ENCODE results near the gene HFE. TPM values are rescaled to one million over a fixed set of nuclear protein-coding genes. Genes with fewer than 3 reads are reported as not detected.
"Not testable (repeated sequence)": the region's sequence is repeated elsewhere in the genome, so short reads cannot be mapped to it uniquely, and the experiment has no call there.

HFE gene
- total RNA-seq, 1 donor from 2014 or later = 3.4 TPM

DNA sequence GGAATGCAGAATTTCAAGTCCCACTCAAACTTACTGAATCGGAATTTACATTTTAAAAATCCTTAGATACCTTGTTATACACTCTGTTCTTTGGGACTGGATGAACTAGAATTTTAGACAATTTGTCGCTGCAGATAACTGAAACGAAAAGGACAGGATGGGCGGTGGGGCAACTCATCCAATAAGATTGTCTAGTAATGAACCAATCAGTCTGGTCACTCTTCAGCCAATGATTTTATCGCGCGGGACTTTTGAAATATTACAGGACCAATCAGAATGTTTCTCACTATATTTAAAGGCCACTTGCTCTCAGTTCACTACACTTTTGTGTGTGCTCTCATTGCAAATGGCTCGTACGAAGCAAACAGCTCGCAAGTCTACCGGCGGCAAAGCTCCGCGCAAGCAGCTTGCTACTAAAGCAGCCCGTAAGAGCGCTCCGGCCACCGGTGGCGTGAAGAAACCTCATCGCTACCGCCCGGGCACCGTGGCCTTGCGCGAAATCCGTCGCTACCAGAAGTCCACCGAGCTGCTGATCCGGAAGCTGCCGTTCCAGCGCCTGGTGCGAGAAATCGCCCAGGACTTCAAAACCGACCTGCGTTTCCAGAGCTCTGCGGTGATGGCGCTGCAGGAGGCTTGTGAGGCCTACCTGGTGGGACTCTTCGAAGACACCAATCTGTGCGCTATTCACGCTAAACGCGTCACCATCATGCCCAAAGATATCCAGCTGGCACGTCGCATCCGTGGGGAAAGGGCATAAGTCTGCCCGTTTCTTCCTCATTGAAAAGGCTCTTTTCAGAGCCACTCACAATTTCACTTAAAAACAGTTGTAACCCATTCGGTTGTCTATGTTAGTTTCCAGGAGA, 41.9 kb upstream of the HFE start:
- TF ChIP-seq, protein P1, sequence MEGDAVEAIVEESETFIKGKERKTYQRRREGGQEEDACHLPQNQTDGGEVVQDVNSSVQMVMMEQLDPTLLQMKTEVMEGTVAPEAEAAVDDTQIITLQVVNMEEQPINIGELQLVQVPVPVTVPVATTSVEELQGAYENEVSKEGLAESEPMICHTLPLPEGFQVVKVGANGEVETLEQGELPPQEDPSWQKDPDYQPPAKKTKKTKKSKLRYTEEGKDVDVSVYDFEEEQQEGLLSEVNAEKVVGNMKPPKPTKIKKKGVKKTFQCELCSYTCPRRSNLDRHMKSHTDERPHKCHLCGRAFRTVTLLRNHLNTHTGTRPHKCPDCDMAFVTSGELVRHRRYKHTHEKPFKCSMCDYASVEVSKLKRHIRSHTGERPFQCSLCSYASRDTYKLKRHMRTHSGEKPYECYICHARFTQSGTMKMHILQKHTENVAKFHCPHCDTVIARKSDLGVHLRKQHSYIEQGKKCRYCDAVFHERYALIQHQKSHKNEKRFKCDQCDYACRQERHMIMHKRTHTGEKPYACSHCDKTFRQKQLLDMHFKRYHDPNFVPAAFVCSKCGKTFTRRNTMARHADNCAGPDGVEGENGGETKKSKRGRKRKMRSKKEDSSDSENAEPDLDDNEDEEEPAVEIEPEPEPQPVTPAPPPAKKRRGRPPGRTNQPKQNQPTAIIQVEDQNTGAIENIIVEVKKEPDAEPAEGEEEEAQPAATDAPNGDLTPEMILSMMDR (IDR thresholded peaks at IDR 0.05; ENCODE audit: borderline replicate concordance) = no peak
- intact Hi-C loops (cut with micrococcal nuclease) = no loop called here
- Histone ChIP-seq H3K27ac (replicated peaks) (peak overlapping the region; percentile 94), H3K4me1 (peaks cover 26% of the 10 kb centered on the region), H3K9me3 (replicated peaks) (no peaks in the 10 kb centered on the region), H3K36me3 (no peaks in the 10 kb centered on the region), H3K27me3 (ENCODE audit: low read depth) (no peaks in the 10 kb centered on the region), H3K4me3 (peak overlapping the region; percentile 67)
- peak; percentile 57 for DNase-seq

DNA sequence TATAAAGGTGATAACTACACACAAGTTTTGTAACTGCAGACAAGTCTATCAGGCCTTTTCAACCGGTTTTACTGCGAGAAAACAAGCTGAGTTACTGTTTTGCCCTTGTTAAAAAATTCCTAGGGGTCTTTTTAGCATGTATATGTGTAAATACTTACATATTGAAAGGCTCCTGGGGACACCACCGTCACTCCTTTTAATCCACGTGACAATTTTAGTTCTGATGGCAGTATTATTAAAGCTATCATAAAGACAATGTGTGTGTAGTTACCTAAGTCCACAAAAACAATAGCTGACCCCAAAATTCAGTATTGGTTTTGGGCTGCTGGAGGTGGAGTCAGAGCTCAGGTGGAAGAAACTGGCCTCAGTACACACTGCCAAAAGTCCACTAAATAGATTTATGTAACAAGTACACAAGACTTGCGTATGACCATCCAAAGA, 41.3 kb upstream of the HFE start:
- no peak overlapping the region for H3K27ac ChIP-seq (replicated peaks)
- peaks cover 26% of the 10 kb centered on the region for H3K4me1 ChIP-seq
- H3K9me3 ChIP-seq (replicated peaks) = no peaks in the 10 kb centered on the region
- no peak for DNase-seq
- TF ChIP-seq, protein P1 (IDR thresholded peaks at IDR 0.05; ENCODE audit: borderline replicate concordance) = no peak
- peak overlapping the region; percentile 67 for H3K4me3 ChIP-seq
- H3K27me3 ChIP-seq (ENCODE audit: low read depth) = no peaks in the 10 kb centered on the region
- no peaks in the 10 kb centered on the region for H3K36me3 ChIP-seq
- intact Hi-C loops (cut with micrococcal nuclease) = no loop called here

DNA sequence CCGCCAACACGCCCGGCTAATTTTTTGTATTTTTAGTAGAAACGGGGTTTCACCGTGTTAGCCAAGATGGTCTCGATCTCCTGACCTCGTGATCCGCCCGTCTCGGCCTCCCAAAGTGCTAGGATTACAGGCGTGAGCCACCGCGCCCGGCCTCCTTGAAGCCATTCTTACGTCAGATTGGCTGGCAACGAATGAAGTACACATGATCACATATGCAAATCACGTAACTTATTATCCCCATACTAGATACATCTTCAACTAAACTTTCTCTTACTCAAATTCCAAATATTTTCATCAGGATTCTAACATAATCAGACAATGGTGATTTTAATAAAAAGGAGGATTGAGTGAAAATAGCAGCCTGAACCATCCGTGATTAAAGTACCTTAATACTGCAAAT, 39.9 kb upstream of the HFE start:
- intact Hi-C loops (cut with micrococcal nuclease); H3K27ac ChIP-seq (replicated peaks); H3K36me3 ChIP-seq; DNase-seq; H3K4me3 ChIP-seq; H3K27me3 ChIP-seq (ENCODE audit: low read depth); H3K9me3 ChIP-seq (replicated peaks): not testable (repeated sequence)
- peaks cover 26% of the 10 kb centered on the region for H3K4me1 ChIP-seq

DNA sequence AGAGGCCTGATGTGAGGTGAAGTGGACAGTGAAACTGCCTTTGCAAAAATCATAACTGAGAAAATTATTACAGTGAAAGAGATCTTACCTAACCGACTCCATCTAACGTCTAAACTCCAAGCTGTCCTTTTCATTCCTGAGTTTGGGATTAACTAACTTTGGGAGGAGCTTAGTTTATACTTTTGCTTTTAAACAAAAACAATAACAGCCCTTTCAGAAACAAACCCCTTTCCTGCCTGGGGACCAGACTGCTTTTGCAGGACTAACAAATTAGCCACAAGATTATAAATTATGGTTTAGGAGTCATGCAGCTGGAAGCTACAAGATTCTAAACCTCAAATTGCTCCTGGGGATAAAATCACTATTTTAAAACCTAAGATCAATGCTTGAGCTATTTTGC, 38.6 kb upstream of the HFE start:
- DNase-seq = no peak
- Histone ChIP-seq H3K27me3 (ENCODE audit: low read depth) (no peaks in the 10 kb centered on the region), H3K4me1 (peaks cover 23% of the 10 kb centered on the region), H3K4me3 (no peak overlapping the region), H3K36me3 (no peaks in the 10 kb centered on the region), H3K9me3 (replicated peaks) (no peaks in the 10 kb centered on the region), H3K27ac (replicated peaks) (no peak overlapping the region)
- intact Hi-C loops (cut with micrococcal nuclease) = no loop called here
- TF ChIP-seq, protein P1 (IDR thresholded peaks at IDR 0.05; ENCODE audit: borderline replicate concordance) = no peak

DNA sequence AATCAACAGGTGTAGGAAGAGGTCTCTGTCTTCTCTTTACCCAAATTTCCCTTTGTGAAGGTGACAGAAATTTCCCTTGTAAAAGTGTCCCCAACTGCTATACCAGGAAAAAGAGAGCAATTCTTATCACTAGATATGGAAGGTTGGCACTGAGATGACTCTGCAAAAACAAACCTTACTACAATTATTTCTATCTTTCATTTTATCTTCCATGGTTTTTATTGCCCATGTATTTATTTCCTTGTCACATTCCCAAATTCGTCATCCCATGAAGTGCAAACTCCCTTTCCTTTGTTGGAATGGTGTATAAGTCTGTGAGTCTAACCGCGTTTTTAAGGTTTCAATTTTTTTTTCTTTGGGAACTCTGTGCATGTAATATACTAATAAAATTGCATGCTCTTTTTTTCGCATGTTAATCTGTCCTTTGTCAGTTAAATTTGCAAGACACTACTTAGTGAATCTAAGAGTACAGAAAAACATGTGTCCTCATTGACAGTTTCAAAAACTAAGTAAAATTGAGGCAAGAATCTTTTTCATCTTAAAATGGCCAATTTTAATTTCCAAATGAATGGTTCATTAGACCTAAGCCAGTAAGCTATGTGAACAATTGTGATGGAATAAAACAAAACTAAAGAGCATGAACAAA, 35.4 kb upstream of the HFE start:
- Histone ChIP-seq H3K36me3 (no peaks in the 10 kb centered on the region), H3K4me1 (peaks cover 22% of the 10 kb centered on the region), H3K27me3 (ENCODE audit: low read depth) (no peaks in the 10 kb centered on the region), H3K9me3 (replicated peaks) (no peaks in the 10 kb centered on the region), H3K4me3 (no peak overlapping the region), H3K27ac (replicated peaks) (no peak overlapping the region)
- TF ChIP-seq, protein P1 (IDR thresholded peaks at IDR 0.05; ENCODE audit: borderline replicate concordance) = no peak
- no peak for DNase-seq
- intact Hi-C loops (cut with micrococcal nuclease) = no loop called here

DNA sequence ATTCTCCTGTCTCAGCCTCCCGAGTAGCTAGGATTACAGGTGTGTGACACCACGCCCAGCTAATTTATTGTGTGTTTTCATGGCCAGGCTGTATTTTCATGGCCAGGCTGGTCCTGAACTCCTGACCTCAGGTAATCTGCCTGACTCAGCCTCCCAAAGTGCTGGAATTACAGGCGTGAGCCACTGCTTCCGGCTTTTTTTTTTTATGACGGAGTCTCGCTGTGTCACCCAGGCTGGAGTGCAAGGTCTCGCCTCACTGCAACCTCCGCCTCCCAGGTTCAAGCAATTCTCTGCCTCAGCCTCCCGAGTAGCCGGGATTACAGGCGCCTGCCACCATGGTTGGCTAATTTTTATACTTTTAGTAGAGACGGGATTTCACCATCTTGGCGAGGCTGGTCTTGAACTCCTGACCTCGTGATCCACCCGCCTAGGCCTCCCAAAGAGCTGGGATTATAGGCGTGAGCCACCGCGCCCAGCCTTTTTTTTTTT, 34.4 kb upstream of the HFE start:
- intact Hi-C loops (cut with micrococcal nuclease); DNase-seq; H3K27ac ChIP-seq (replicated peaks); H3K27me3 ChIP-seq (ENCODE audit: low read depth); H3K4me3 ChIP-seq; H3K36me3 ChIP-seq; H3K9me3 ChIP-seq (replicated peaks): not testable (repeated sequence)
- peaks cover 28% of the 10 kb centered on the region for H3K4me1 ChIP-seq
